GM21367 (cell line): Measurements from ENCODE around the gene HMGB2.

Source experiments
- ATAC-seq: cut with Tn5 transposase; IDR thresholded peaks from one replicate; pipeline ENCODE4 v1.9.1; 2021; ENCODE audit not compliant: unreplicated experiment

Gene HMGB2

GRCh38 chr4:173288698-173289352, 45.3 kb downstream of the HMGB2 start:
- no peak for ATAC-seq

GRCh38 chr4:173288296-173288695, 45.9 kb downstream of the HMGB2 start:
- no peak for ATAC-seq

- no peak for ATAC-seq
These were observed 46.7 kb downstream of the HMGB2 start for GRCh38 chr4:173287486-173287885.

GRCh38 chr4:173284463-173284862, 49.7 kb downstream of the HMGB2 start:
- no peak for ATAC-seq

- ATAC-seq: no peak
These were observed 51.5 kb downstream of the HMGB2 start for GRCh38 chr4:173282626-173283025.

GRCh38 chr4:173282256-173282562, 51.9 kb downstream of the HMGB2 start:
- no peak for ATAC-seq

GRCh38 chr4:173281406-173282255, 52.5 kb downstream of the HMGB2 start:
- no peak for ATAC-seq
